SU-DHL-6 (cell line): ENCODE measurements around the gene RAP1GAP2.
A peak's percentile ranks its signal among the peaks of the same experiment; 100 is the strongest.

Experiments used
- CTCF ChIP-seq: fragments of 200-600 bp; sonication (generic); IDR thresholded peaks from one replicate; pipeline ENCODE4 v1.5.1; 2017; ENCODE audit warnings: antibody characterized with exemption, mild to moderate bottlenecking, low read length, moderate library complexity; ENCODE audit not compliant: insufficient read depth, poor library complexity, severe bottlenecking
- EZH2phosphoT487 ChIP-seq: fragments of 200-600 bp; sonication (generic), shearing (Covaris generic); conservative IDR thresholded peaks from 2 replicates; pipeline ENCODE4 v1.6.1; 2018; ENCODE audit warnings: mild to moderate bottlenecking, antibody characterized with exemption, low read length, moderate library complexity, mixed read lengths

- TF ChIP-seq CTCF (peak; percentile 31), EZH2phosphoT487 (no peak)
Measured at GRCh38 chr17:3043737-3044365, 247.6 kb downstream of the RAP1GAP2 start.
